H1 (cell line): ENCODE results near the gene BRIP1. TPM values are rescaled to one million over a fixed set of nuclear protein-coding genes. Genes with fewer than 3 reads are reported as not detected.

Experiments used
- BRCA1 ChIP-seq: IDR thresholded peaks from 2 replicates; pipeline ENCODE4 v1.6.1; 2012; ENCODE audit warnings: low read depth, low read length, improper control_type of control experiment
- CREB1 ChIP-seq: IDR thresholded peaks from 2 replicates; pipeline ENCODE4 v1.6.1; 2012; ENCODE audit warnings: inconsistent platforms
- ZNF274 ChIP-seq: IDR thresholded peaks from 2 replicates; pipeline ENCODE4 v1.7.0; 2012; ENCODE audit warnings: low read length, borderline replicate concordance; ENCODE audit errors: extremely low read depth
- polyA plus RNA-seq, 7 experiments: library from polyadenylated mRNA; depleted of rRNA in 3 of 7; stranded (reverse) in 5 of 7; unstranded in 2 of 7; fragments of >200 nt in 5 of 7; fragments of 200-250 nt in 2 of 7; gene quantifications; 1 replicate in 5 of 7; 2 replicates in 1 of 7; 4 replicates in 1 of 7; pipeline versions ENCODE4 v1.2.1 to v1.2.3, GENCODE V29; 2011 to 2013; ENCODE audit warnings: missing spikeins in 2 of 7, mixed read lengths in 2 of 7
- total RNA-seq: library from RNA; stranded (reverse); fragmentation: NEBNext Ultra II Directional; extraction: Animal tissue kit (Norgen Biotek cat#: 25700); gene quantifications from 2 replicates; pipeline ENCODE4 v1.2.1, GENCODE V29; 2021

The BRIP1 gene
- total and polyA plus RNA-seq, 2 of the 8 experiments (the other 6 are each of a cell fraction or from before 2014, with no cell fraction given) = 5.8 to 19.2 TPM

- TF ChIP-seq BRCA1 (no peak), ZNF274 (no peak), CREB1 (no peak)
These were observed 178.5 kb downstream of the BRIP1 start (continued) for GRCh38 chr17:61684818-61685217.
